ENCODE data around the gene AHR.
"Not testable (repeated sequence)": the region's sequence is repeated elsewhere in the genome, so short reads cannot be mapped to it uniquely, and the experiment has no call there.

Gene AHR

DNA sequence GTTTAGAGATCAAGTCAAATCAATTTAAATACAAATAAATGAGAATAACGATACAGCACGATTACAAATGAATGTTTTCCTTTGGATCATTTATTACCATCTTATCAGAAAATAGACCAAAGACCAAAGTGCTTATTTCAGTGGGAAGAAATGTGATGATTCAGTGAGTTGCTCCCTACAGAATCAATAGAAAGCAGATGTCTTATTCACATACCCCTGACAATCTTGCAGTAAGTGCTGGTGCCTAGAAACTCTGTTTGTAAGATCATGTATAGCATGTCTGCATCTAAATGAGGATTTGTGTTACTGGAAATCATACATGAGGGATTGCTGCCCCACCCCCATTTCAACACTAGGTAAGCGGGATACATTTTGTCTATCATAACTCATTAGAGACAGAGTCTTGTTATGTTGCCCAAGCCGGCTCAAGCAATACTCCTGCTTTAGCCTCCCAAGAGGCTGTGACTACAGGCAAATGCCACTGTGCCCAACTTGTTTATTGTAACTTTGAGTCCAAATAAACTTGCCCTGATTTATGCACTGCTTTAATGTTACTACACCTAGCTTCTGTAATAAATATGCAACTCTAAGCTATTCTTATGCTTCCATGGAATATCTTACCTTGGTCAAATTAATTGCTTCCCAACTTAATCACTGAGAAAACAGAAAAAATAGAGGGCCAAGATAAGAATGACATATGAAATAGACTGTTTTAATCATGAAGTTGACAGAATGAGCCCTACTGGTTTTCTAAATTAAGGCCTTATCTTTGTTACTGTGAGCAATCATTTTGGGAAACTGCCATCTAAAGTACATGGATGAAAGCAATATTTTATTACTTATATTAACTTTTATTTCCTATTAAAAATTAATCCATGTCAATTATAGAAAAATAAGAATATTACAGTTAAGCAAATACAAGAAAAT, 82.5 kb downstream of the AHR start:
- DNase-seq = no peak

DNA sequence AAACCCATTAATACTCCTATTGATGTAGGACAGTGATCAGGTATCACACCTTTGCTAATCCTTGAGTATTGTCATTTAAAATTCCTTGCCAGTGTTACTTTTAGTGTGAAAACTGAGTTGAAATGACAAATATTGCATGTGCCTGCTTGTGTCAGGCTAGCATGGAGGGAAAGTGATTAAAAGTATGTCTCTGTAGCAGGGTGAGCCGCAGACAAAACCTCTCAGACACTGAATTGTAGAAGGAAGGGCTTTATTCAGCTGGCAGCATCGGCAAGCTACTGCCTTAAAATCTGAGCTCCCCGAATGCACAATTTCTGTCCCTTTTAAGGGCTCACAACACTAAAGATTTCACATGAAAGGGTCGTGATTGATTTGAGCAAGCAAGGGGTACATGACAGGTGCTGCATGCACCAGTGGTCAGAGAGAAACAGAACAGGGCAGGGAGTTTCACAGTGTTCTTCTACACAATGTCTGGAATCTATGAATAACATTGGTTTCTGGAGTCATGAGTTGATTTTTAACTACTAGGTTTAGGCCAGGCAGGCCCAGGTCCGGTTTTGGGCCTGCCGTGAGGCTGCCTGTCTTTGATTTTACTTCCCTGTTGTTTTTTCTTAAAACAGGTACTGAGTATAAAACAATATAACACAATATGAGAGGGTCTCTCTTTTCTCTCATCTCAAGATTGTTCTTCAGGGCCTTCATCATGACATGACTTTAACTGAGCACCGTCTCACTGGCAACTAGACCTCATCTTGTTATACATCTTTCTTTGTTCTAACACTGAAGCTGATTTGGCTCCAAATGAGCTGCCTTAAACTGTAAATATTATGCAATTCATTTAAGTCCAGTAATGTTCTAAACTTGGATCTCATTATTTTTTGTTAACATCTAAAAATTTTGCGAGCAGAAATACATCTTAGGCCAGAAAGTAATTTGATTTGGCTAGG, 84.2 kb downstream of the AHR start:
- DNase-seq = not testable (repeated sequence)

DNA sequence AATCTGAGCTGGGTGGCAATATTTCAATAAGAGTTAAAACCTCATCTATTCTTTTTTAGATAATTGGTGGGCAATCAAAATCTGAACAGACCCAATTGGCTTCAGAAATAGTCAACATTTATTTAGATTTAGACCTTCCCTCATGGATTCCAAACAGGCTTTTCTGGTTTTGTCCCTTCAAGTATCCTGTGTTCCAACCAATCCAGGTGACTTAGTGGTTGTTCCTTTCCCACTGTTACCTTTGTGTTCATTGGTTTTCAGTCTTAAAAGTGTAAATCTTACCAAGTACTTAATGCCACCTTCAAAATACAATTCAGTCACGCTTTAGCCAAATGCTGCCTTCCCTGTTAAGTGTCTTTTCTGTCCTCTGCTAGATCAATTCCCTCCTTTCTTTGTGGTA, 85.9 kb downstream of the AHR start:
- no peak for DNase-seq

DNA sequence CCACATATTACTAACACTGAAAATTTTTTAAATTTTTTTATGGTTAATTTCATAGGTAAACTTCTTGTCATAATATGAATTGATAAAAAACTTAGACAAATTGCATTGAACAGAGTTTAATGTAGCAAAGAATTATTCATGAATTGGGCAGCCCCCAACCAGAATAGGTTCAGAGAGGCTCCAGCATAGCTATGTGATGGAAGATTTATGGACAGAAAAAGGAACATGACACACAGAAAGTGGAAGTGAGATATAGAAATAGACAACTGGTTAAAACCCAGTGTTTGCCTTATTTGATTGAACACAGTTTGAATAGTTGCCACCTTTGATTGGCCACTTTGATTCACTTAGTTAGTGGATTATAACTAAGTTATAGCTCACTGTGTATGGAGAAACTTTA, 87.2 kb downstream of the AHR start:
- no peak for DNase-seq

DNA sequence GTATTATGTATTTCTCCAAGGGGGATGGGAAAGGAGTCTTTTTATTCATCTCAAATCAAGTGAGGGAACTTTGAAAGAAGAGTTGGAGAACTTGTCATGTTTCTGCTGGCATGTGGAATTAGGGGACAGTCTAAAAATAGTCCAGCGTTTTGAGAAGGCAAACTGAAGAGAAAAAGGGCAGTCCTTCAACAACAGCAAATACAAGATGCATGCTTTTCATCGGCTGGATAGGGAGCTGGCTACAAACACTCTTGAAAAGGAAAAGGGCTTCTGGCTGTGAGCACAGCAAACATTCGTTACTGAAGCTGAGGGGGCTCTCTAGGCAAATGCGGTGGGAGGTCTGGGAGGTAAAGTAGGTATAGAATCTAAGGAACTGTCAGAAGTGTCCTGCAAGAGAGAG, 91.9 kb downstream of the AHR start:
- no peak for DNase-seq

DNA sequence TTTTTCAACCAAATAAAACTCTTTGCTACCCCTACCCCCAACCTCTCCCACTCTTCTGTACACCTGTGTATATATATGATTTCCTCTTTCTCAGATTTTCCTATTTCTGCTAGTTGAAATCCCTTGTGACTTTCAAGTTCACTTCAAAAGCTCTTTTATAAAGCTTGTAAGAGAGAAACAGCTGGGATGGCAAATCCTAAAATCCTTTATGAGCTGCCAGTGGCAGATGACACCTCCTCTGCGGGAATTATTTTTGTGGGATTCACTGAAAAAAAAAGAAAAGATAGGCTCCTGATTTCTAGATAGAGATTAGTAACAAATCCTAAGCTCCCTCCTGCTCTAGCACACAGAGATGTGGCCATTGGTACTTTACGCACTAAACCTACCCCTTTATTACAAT, 92.9 kb downstream of the AHR start:
- DNase-seq = no peak

DNA sequence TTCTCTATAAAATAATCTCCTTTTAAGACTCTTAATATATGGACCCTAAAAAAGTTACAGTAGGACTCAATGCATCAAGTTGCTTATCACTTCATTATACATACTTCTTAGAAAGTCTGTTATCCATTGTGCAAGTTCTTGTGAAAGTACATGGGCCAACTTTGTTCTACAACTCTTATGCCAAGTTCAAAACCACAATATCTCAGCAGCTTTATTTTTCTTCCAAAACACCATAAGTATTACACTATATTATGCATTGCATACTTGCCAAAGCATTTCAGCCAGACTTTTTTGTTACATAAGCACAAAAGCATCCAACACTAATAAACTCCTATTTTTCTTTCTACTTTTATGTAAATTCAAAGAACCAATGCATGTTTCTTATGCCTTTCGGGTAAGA, 94.4 kb downstream of the AHR start:
- DNase-seq = no peak

DNA sequence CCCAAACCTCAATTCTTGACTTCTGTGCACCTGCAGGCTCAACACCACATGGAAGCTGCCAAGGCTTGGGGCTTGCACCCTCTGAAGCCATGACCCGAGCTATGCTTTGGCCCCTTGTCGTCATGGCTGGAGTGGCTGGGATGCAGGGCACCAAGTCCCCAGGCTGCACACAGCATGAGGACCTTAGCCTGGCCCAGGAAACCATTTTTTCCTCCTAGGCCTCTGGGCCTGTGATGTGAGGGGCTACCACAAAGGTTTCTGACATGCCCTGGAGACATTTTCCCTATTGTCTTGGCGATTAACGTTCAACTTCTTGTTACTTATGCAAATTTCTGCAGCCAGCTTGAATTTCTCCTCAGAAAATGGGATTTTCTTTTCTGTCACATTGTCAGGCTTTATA, 96.1 kb downstream of the AHR start:
- not testable (repeated sequence) for DNase-seq
